HepG2 (cell line): ENCODE data around the gene CYP4F8. TPM values are rescaled to one million over a fixed set of nuclear protein-coding genes. Genes with fewer than 3 reads are reported as not detected.
A peak's percentile ranks its signal among the peaks of the same experiment; 100 is the strongest.

Experiments
- ATAC-seq: fragments of 200-7000 bp; cut with Tn5 transposase; 3 replicates; pipeline ENCODE4 v1.9.1; 2020; ENCODE audit warnings: mild to moderate bottlenecking, moderate library complexity
- BruUV-seq: library from RNA; stranded (reverse); fragments of 400-500 nt; replicated peaks from 2 replicates; lab custom pipeline; 2021; lab: Mats Ljungman, UMichigan
- CTCF ChIA-PET: fragments of 300-600 bp; formaldehyde crosslinking; extraction: SDS; loops from one replicate; lab custom pipeline; 2021; ENCODE audit warnings: low total read pairs, inconsistent platforms, low intra/inter-chr PET ratio; lab: Yijun Ruan, JAX
- POLR2A ChIA-PET: fragments of 350-600 bp; sonication (Branson Sonifier 250); formaldehyde crosslinking; loops from one replicate; lab custom pipeline; 2020; ENCODE audit warnings: antibody characterized with exemption, inconsistent platforms; lab: Yijun Ruan, JAX
- DNase-seq: peaks from one replicate; pipeline ENCODE4 v3.0.0-alpha.2; 2015; ENCODE audit warnings: low spot score
- FAIRE-seq: peaks from 3 replicates; lab custom pipeline; 2011; peaks lifted over from hg19 to GRCh38; lab: Jason Lieb, UNC
- H2AFZ ChIP-seq: one replicate; pipeline ENCODE4 v1.6.1; 2011; ENCODE audit warnings: low read length, inconsistent platforms
- H3K27ac ChIP-seq: fragments of 300-600 bp; 3 replicates; pipeline ENCODE4 v1.8.0; 2011; ENCODE audit warnings: mixed run types, mild to moderate bottlenecking, mixed read lengths, low read length, inconsistent platforms; ENCODE audit not compliant: insufficient read depth; ENCODE audit errors: extremely low read length
- H3K27me3 ChIP-seq, 2 experiments: fragments of 200-600 bp in 1 of 2; 2 replicates in 1 of 2; 3 replicates in 1 of 2; pipeline versions ENCODE4 v1.6.0 to v1.8.0; 2011; ENCODE audit warnings: low read length in 2 of 2, mild to moderate bottlenecking in 2 of 2, moderate library complexity in 2 of 2, inconsistent platforms in 1 of 2; ENCODE audit not compliant: insufficient read depth in 2 of 2, control insufficient read depth in 1 of 2
- H3K36me3 ChIP-seq, 2 experiments: fragments of 200-600 bp in 1 of 2; replicated peaks in 1 of 2; 2 replicates in 1 of 2; 3 replicates in 1 of 2; pipeline versions ENCODE4 v1.5.1 to v1.8.0; 2011; ENCODE audit warnings: low read length in 2 of 2, inconsistent platforms in 1 of 2; ENCODE audit not compliant: insufficient read depth in 2 of 2, control insufficient read depth in 1 of 2
- H3K4me1 ChIP-seq: 2 replicates; pipeline ENCODE4 v1.5.1; 2012; ENCODE audit warnings: low read length, inconsistent platforms; ENCODE audit not compliant: insufficient read depth
- H3K4me2 ChIP-seq: 2 replicates; pipeline ENCODE4 v1.6.0; 2011; ENCODE audit warnings: low read depth, low read length, inconsistent platforms
- H3K4me3 ChIP-seq, 3 experiments: fragments of 200-600 bp in 1 of 3; sonication (generic), shearing (Covaris generic) in 1 of 3; replicated peaks in 1 of 3; 2 replicates each; pipeline ENCODE4 v1.5.1; 2011 to 2016; ENCODE audit warnings: low read length in 3 of 3, inconsistent platforms in 2 of 3, low read depth in 2 of 3, mild to moderate bottlenecking in 2 of 3, control low read depth in 1 of 3, mixed read lengths in 1 of 3; ENCODE audit not compliant: insufficient read depth in 1 of 3
- H3K79me2 ChIP-seq: one replicate; pipeline ENCODE4 v1.6.1; 2011; ENCODE audit warnings: low read length, inconsistent platforms; ENCODE audit not compliant: insufficient read depth
- H3K9ac ChIP-seq: 2 replicates; pipeline ENCODE4 v1.6.0; 2011; ENCODE audit warnings: mild to moderate bottlenecking, low read depth, low read length, inconsistent platforms; ENCODE audit not compliant: insufficient read depth
- H3K9me3 ChIP-seq: 2 replicates; pipeline ENCODE4 v1.5.1; 2012; ENCODE audit warnings: mild to moderate bottlenecking, low read length
- H4K20me1 ChIP-seq: 2 replicates; pipeline ENCODE4 v1.6.0; 2011; ENCODE audit warnings: inconsistent platforms, mild to moderate bottlenecking, low read length, moderate library complexity; ENCODE audit not compliant: insufficient read depth
- AHDC1 ChIP-seq: sonication (generic); formaldehyde crosslinking; IDR thresholded peaks from 2 replicates; pipeline ENCODE4 v1.5.1; 2020; ENCODE audit warnings: mild to moderate bottlenecking, missing genetic modification reagents, borderline replicate concordance
- ATF7 ChIP-seq, 2 experiments: fragments of 450-650 bp in 1 of 2; sonication (generic) in 1 of 2; formaldehyde crosslinking in 1 of 2; IDR thresholded peaks; 2 replicates each; pipeline versions ENCODE4 v1.4.0 to v1.6.1; 2016 to 2020; ENCODE audit warnings: antibody characterized with exemption in 1 of 2, mild to moderate bottlenecking in 1 of 2, missing genetic modification reagents in 1 of 2
- BCL6 ChIP-seq: IDR thresholded peaks from 2 replicates; pipeline ENCODE4 v1.6.1; 2016; ENCODE audit warnings: missing genetic modification reagents, missing compliant biosample characterization
- HNF4A ChIP-seq: sonication (generic); formaldehyde crosslinking; IDR thresholded peaks from 2 replicates; pipeline ENCODE4 v1.4.0; 2020; ENCODE audit warnings: missing genetic modification reagents
- JUND ChIP-seq: sonication (generic); formaldehyde crosslinking; IDR thresholded peaks from 2 replicates; pipeline ENCODE4 v1.8.0; 2022; ENCODE audit warnings: mild to moderate bottlenecking, missing genetic modification reagents
- NR1H2 ChIP-seq: sonication (generic); formaldehyde crosslinking; IDR thresholded peaks from 2 replicates; pipeline ENCODE4 v1.8.1; 2022; ENCODE audit warnings: low read depth, missing genetic modification reagents, borderline replicate concordance
- NR2C2 ChIP-seq: sonication (generic); formaldehyde crosslinking; IDR thresholded peaks from 2 replicates; pipeline ENCODE4 v1.4.0; 2020; ENCODE audit warnings: missing genetic modification reagents, mild to moderate bottlenecking, moderate library complexity, borderline replicate concordance
- NR2F6 ChIP-seq, 2 experiments: IDR thresholded peaks; 2 replicates each; pipeline ENCODE4 v1.6.1; 2016; ENCODE audit warnings: antibody characterized with exemption in 1 of 2, mild to moderate bottlenecking in 1 of 2
- PHF21A ChIP-seq: sonication (generic); formaldehyde crosslinking; IDR thresholded peaks from 2 replicates; pipeline ENCODE4 v1.5.0; 2020; ENCODE audit warnings: mild to moderate bottlenecking, missing genetic modification reagents
- SALL1 ChIP-seq: sonication (generic); formaldehyde crosslinking; IDR thresholded peaks from 2 replicates; pipeline ENCODE4 v1.8.0; 2022; ENCODE audit warnings: mild to moderate bottlenecking, missing genetic modification reagents
- TBL1XR1 ChIP-seq: fragments of 150-350 bp; IDR thresholded peaks from 2 replicates; pipeline ENCODE4 v1.6.1; 2014; ENCODE audit warnings: borderline replicate concordance, low read length; ENCODE audit not compliant: partially characterized antibody
- ZNF687 ChIP-seq: sonication (generic); formaldehyde crosslinking; IDR thresholded peaks from 2 replicates; pipeline ENCODE4 v1.5.1; 2020; ENCODE audit warnings: mild to moderate bottlenecking, missing genetic modification reagents, moderate library complexity
- WGBS: methylation state at CpG from one replicate; pipeline ENCODE4 v1.1.6; 2017; ENCODE audit warnings: low lambda C conversion rate; 5-methylcytosine and 5-hydroxymethylcytosine counted together
- in situ Hi-C: cut with HindIII; loops from 2 replicates; pipeline ENCODE4 v1.10.0; 2017; ENCODE audit warnings: low pct_unique_long_range_greater_than_20kb; ENCODE audit not compliant: extremely low pct_ligation_motif_present
- intact Hi-C: fragments of 100-400 bp; cut with micrococcal nuclease; formaldehyde crosslinking; loops from one replicate; pipeline ENCODE4 v1.10.0; 2022; ENCODE audit not compliant: unreplicated experiment
- polyA plus RNA-seq, 8 experiments: library from polyadenylated mRNA; depleted of rRNA in 3 of 8; stranded (reverse) in 7 of 8; unstranded in 1 of 8; fragments of >200 nt; fragmentation: Illumina TruSeq in 4 of 8; extraction: Trizol in 4 of 8; gene quantifications; 2 replicates each; pipeline versions ENCODE4 v1.2.1 to v1.2.3, GENCODE V29; 2011 to 2016; ENCODE audit warnings: low read depth in 4 of 8, missing spikeins in 1 of 8, mixed read lengths in 1 of 8; ENCODE audit not compliant: insufficient read depth in 1 of 8
- total RNA-seq, 5 experiments: library from RNA; depleted of rRNA; stranded (reverse); fragments of >200 nt; fragmentation: Illumina TruSeq; extraction: Trizol; gene quantifications; 2 replicates each; pipeline ENCODE4 v1.2.3, GENCODE V29; 2016; ENCODE audit warnings: low read depth in 1 of 5

Gene CYP4F8
- total and polyA plus RNA-seq, 2 of the 13 experiments (the other 11 are each of a cell fraction or from before 2014, with no cell fraction given): not detected

GRCh38 chr19:15589760-15590451 lies 25.1 kb upstream of the CYP4F8 start:
- no TSS peak for BruUV-seq
- H3K27ac ChIP-seq: no peak overlapping the region
- H2AFZ ChIP-seq: no peak overlapping the region
- no peak overlapping the region for H3K9ac ChIP-seq
- no peak for DNase-seq
- no peak overlapping the region for H3K4me2 ChIP-seq
- in situ Hi-C loops (no loop called here), intact Hi-C loops (no loop called here)
- no peaks in the 10 kb centered on the region for H3K9me3 ChIP-seq
- H3K27me3 ChIP-seq: no peaks in the 10 kb centered on the region; a peak in 1 of 5 replicates
- WGBS: 59% methylated on average over 5 of the region's 5 CpGs
- no peak for ATAC-seq
- FAIRE-seq: no peak
- ChIA-PET POLR2A (no interaction called here), CTCF (no interaction called here)
- H3K36me3 ChIP-seq: no peaks in the 10 kb centered on the region
- H4K20me1 ChIP-seq: no peaks in the 10 kb centered on the region
- no peak overlapping the region for H3K4me3 ChIP-seq
- H3K4me1 ChIP-seq: peaks cover 11% of the 10 kb centered on the region
- H3K79me2 ChIP-seq: no peaks in the 10 kb centered on the region
- peak; percentile 39 for TF ChIP-seq TBL1XR1
- peak; percentile 88 for TF ChIP-seq NR2F6 (IDR thresholded peaks at IDR 0.05)
- peak; percentile 86 for TF ChIP-seq NR2F6 (CRISPR knock-in tag; IDR thresholded peaks at IDR 0.05)
- TF ChIP-seq SALL1 (CRISPR knock-in tag): peak; percentile 46; the same call in 1 of the 2 replicates
- 0 out of 2 replicates have a peak, but pooled peaks have one; percentile 18 for TF ChIP-seq BCL6 (CRISPR knock-in tag)
- 0 out of 2 replicates have a peak, but pooled peaks have one; percentile 44 for TF ChIP-seq NR1H2 (CRISPR knock-in tag)
- TF ChIP-seq ATF7 (IDR thresholded peaks at IDR 0.05): no peak
- no peak for TF ChIP-seq ATF7 (CRISPR knock-in tag; IDR thresholded peaks at IDR 0.05)
- peak; percentile 34 for TF ChIP-seq HNF4A
- TF ChIP-seq JUND (CRISPR knock-in tag): no peak
- TF ChIP-seq PHF21A (CRISPR knock-in tag): no peak
- TF ChIP-seq AHDC1 (CRISPR knock-in tag): no peak
- peak; percentile 79 for TF ChIP-seq NR2C2 (CRISPR knock-in tag)
- no peak for TF ChIP-seq ZNF687 (CRISPR knock-in tag)
